ENCODE data around the gene RDM1.

DNA sequence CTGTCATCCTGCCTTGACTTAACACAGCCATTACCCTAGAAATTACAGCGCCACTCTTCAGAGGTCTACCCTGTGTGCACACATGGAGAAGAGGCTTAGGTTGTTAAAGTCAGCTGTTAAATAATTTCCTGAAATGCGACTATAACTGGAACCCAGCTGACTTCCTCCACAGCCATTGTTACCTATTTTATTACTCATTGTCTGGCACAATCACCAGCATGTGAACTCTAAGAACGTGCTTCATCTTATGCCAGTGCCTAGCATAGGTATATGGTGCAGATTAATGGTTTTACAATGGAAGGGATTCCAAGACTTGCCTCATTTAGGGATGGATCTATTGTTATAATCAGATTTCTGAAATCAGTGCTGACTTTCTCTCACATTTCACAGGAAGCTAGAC lies 11.9 kb downstream of the RDM1 start:
- TF ChIP-seq, protein P1, sequence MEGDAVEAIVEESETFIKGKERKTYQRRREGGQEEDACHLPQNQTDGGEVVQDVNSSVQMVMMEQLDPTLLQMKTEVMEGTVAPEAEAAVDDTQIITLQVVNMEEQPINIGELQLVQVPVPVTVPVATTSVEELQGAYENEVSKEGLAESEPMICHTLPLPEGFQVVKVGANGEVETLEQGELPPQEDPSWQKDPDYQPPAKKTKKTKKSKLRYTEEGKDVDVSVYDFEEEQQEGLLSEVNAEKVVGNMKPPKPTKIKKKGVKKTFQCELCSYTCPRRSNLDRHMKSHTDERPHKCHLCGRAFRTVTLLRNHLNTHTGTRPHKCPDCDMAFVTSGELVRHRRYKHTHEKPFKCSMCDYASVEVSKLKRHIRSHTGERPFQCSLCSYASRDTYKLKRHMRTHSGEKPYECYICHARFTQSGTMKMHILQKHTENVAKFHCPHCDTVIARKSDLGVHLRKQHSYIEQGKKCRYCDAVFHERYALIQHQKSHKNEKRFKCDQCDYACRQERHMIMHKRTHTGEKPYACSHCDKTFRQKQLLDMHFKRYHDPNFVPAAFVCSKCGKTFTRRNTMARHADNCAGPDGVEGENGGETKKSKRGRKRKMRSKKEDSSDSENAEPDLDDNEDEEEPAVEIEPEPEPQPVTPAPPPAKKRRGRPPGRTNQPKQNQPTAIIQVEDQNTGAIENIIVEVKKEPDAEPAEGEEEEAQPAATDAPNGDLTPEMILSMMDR (optimal IDR thresholded peaks at IDR 0.05 in 1 of 3, IDR thresholded peaks at IDR 0.05 in 1 of 3, conservative IDR thresholded peaks at IDR 0.05 in 1 of 3; ENCODE audit: extremely low read depth in 1 of 3, insufficient read depth in 2 of 3, low read length in 3 of 3), result no peak
- TF ChIP-seq EZH2 (IDR thresholded peaks at IDR 0.05; ENCODE audit: low read length), result no peak
